Lung (tissue), 12 donors: ENCODE data around the gene TC2N. TPM values are rescaled to one million over a fixed set of nuclear protein-coding genes. Genes with fewer than 3 reads are reported as not detected.
"Not testable (repeated sequence)": the region's sequence is repeated elsewhere in the genome, so short reads cannot be mapped to it uniquely, and the experiment has no call there.

Experiments
- ATAC-seq: fragments of 200-7000 bp; cut with Tn5 transposase; one replicate; pipeline ENCODE4 v1.9.1; 2020; ENCODE audit warnings: moderate number of reproducible peaks; ENCODE audit not compliant: insufficient read depth, low FRiP score
- DNase-seq, 3 donors: peaks; one replicate each; pipeline ENCODE4 v3.0.0-alpha.2; 2013 to 2017
- H3K27ac ChIP-seq, 2 donors: one replicate each; pipeline ENCODE4 v1.5.1; 2013; ENCODE audit warnings: mild to moderate bottlenecking in 2 of 2, moderate library complexity in 2 of 2, control low read depth in 1 of 2, inconsistent platforms in 1 of 2, low read depth in 1 of 2, low read length in 1 of 2
- H3K27me3 ChIP-seq, 3 donors: one replicate each; pipeline ENCODE4 v1.5.1; 2013; ENCODE audit warnings: low read length in 2 of 3; ENCODE audit not compliant: control insufficient read depth in 3 of 3, insufficient read depth in 3 of 3
- H3K36me3 ChIP-seq, 4 donors: one replicate each; pipeline ENCODE4 v1.5.1; 2013; ENCODE audit warnings: low read length in 4 of 4, mild to moderate bottlenecking in 1 of 4, moderate library complexity in 1 of 4; ENCODE audit not compliant: control insufficient read depth in 4 of 4, insufficient read depth in 4 of 4
- H3K4me1 ChIP-seq, 5 donors: one replicate each; pipeline ENCODE4 v1.5.1; 2013; ENCODE audit warnings: low read length in 5 of 5, mild to moderate bottlenecking in 2 of 5, moderate library complexity in 1 of 5; ENCODE audit not compliant: control insufficient read depth in 5 of 5, insufficient read depth in 5 of 5
- H3K4me3 ChIP-seq: one replicate; pipeline ENCODE4 v1.5.1; 2013; ENCODE audit warnings: mild to moderate bottlenecking, control low read depth, moderate library complexity
- H3K9ac ChIP-seq, 2 donors: one replicate each; pipeline ENCODE4 v1.5.1; 2013; ENCODE audit warnings: low read length in 2 of 2, control low read depth in 1 of 2; ENCODE audit not compliant: insufficient read depth in 1 of 2
- H3K9me3 ChIP-seq, 4 donors: one replicate each; pipeline ENCODE4 v1.5.1; 2013; ENCODE audit warnings: low read length in 3 of 4, mild to moderate bottlenecking in 1 of 4, moderate library complexity in 1 of 4; ENCODE audit not compliant: control insufficient read depth in 4 of 4, insufficient read depth in 3 of 4
- CTCF ChIP-seq: IDR thresholded peaks from 2 replicates; pipeline ENCODE4 v1.5.1; 2012; ENCODE audit warnings: mild to moderate bottlenecking; ENCODE audit errors: control extremely low read depth, extremely low read depth
- WGBS, 2 donors: extraction: QIAGEN DNeasy Blood & Tissue Kit; methylation state at CpG; one replicate each; pipeline ENCODE4 v1.1.7; 2013; 5-methylcytosine and 5-hydroxymethylcytosine counted together
- polyA plus RNA-seq, 2 donors: library from polyadenylated mRNA; stranded (reverse); fragments of 200-250 nt; gene quantifications; one replicate each; pipeline ENCODE4 v1.2.1, GENCODE V29; 2013
- total RNA-seq, 2 donors: library from RNA; depleted of rRNA in 1 of 2; stranded (reverse); fragments of >200 nt in 1 of 2; gene quantifications; one replicate each; pipeline ENCODE4 v1.2.1, GENCODE V29; 2014 to 2021
- donor health status: control.
- donor health status: control.
- donor health status: Bipolar disorder and iron deficiency.
- donor health status: healthy.
- donor health status: DM: yes; HTN: yes; CAD: no.

TC2N gene
- total and polyA plus RNA-seq, 4 donors, result 20.4 to 128 (median 43.9) TPM

- no peaks in the 10 kb centered on the region for H3K36me3 ChIP-seq
- no peak overlapping the region for H3K27ac ChIP-seq
- H3K9me3 ChIP-seq, result no peaks in the 10 kb centered on the region
- no peak overlapping the region for H3K4me3 ChIP-seq
- DNase-seq (no peak), ATAC-seq (no peak)
- no peaks in the 10 kb centered on the region for H3K27me3 ChIP-seq
- no peak overlapping the region for H3K9ac ChIP-seq
- no peak for TF ChIP-seq CTCF
- H3K4me1 ChIP-seq, result no peaks in the 10 kb centered on the region
- 88 to 93% methylated on average over 2 of the region's 2 CpGs for WGBS, 2 donors
Measured at GRCh38 chr14:91845652-91846051, 21.7 kb downstream of the TC2N start.

- H3K9ac ChIP-seq, H3K4me3 ChIP-seq, H3K36me3 ChIP-seq, H3K4me1 ChIP-seq, DNase-seq, ATAC-seq, H3K9me3 ChIP-seq, H3K27ac ChIP-seq, H3K27me3 ChIP-seq: not testable (repeated sequence)
- 97% methylated on average over 8 of the region's 8 CpGs for WGBS, 2 donors
Measured at GRCh38 chr14:91845056-91845455, 22.3 kb downstream of the TC2N start.

GRCh38 chr14:91844029-91844428 is 23.3 kb downstream of the TC2N start:
- H3K27me3 ChIP-seq, result peaks cover 0 to 3% (median 3%) of the 10 kb centered on the region in 3 donors
- H3K4me1 ChIP-seq, result no peaks in the 10 kb centered on the region
- 68 to 84% methylated on average over 4 of the region's 4 CpGs for WGBS, 2 donors
- no peak for TF ChIP-seq CTCF
- no peaks in the 10 kb centered on the region for H3K9me3 ChIP-seq
- H3K9ac ChIP-seq, result no peak overlapping the region
- DNase-seq, result no peak
- no peak overlapping the region for H3K27ac ChIP-seq
- ATAC-seq, result no peak
- no peak overlapping the region for H3K4me3 ChIP-seq
- H3K36me3 ChIP-seq, result no peaks in the 10 kb centered on the region

GRCh38 chr14:91843437-91843836 is 23.9 kb downstream of the TC2N start:
- no peak for ATAC-seq
- Histone ChIP-seq H3K27ac (no peak overlapping the region), H3K4me3 (no peak overlapping the region), H3K27me3 (peaks cover 0 to 6% (median 4%) of the 10 kb centered on the region in 3 donors), H3K4me1 (no peaks in the 10 kb centered on the region), H3K9me3 (no peaks in the 10 kb centered on the region), H3K9ac (no peak overlapping the region), H3K36me3 (no peaks in the 10 kb centered on the region)
- no peak for DNase-seq
- 83 to 89% methylated on average over 4 of the region's 4 CpGs for WGBS, 2 donors
- no peak for TF ChIP-seq CTCF
